Stimulated activated CD8-positive, alpha-beta memory T cell treated with anti-CD3 and anti-CD28 coated beads, Interleukin-15, amount 100 ng/mL, for 24 hours (primary cell): ENCODE data around the gene OSER1.
"Not testable (repeated sequence)": the region's sequence is repeated elsewhere in the genome, so short reads cannot be mapped to it uniquely, and the experiment has no call there.

Experiments
- DNase-seq: peaks from one replicate; pipeline ENCODE4 v3.0.0-alpha.2; 2020; ENCODE audit warnings: low read depth

The OSER1 gene

DNA sequence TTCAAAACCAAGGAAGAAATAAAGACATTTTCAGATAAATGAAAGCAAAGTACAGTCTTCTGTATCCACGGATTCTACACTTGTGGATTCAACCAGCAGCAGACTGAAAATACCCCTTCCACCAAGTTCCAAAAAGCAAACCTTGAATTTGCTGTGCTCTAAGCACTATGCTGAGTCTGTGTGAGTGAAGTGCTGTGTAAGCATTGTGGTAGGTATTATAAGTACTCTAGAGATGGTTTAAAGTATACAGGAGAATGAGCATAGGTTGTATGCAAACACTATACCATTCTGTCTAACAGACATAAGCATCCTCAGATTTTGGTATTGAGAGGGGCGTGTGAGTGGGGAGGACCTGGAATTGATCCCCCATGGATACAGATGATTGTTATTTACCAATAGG, 9.6 kb downstream of the OSER1 start:
- no peak for DNase-seq

DNA sequence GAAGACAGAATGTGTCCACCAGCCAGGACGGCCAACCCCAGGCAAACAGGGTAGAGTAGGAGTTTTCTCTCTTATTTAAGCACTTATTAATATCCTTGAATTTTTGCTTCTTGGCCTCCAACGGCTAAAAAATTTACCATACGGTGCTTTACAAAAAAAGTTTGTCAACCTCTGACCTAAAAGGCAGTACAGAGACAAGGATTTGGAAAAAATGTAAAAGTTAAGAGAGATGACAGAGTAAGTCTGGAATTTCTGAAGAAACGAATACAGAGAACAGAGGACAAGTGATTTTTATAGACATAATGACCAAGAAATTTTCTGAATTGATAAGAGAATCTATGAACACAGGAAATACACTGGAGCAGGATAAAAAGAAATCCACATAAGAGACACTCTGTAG, 10.2 kb downstream of the OSER1 start:
- no peak for DNase-seq

DNA sequence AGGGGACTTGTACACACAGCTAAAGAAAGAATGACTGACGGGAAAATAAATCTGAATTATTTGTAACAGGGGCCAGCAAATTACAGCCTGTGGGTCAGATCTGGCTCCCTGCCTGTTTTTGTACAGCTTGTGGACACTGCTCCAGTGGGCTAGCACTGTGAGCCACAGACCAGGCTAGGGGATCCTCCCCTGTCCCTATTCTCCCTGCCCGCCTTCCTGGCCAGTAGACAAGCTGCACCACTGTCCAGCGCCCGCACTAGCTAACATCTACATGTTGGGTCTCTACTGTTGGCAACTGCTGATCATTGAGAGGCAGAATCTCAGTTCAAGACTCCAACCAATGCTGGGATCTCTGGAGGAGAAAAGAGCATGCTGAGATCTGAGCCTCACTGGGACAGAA, 10.7 kb downstream of the OSER1 start:
- no peak for DNase-seq

DNA sequence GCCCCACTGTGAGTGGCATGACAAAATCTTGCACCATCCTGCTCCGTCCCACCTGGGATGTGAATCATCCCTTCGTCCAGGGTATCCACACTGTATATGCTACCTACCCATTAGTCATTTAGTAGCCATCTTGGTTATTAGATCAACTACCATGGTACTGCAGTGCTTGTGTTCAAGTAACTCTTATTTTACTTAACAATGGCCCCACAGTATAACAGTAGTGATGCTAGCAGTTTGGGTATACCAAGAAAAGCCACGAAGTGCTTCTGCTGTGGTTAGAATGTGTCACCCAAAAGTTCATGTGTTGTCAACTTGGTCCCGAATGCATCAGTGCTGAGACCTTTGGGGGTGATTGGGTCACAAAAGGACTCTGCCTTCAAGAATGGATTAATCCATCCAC, 11.7 kb downstream of the OSER1 start:
- DNase-seq: no peak

DNA sequence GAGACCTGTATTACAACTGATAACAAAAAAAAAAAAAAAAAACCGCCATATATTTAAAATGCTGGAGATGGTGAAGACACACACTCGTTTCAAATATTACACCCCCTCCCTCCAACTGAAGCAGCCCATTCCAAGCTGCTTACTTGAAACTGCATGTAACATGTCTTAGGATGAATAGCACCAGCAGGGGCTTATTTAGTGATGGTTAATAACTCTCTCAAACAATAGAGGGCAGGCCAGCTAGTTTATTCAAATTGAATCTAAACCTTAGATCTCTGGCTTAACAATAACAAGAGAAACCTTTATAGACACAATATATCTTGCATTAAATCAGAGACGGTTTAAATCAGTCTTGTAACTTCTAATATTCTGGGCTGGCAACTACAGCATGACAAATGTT, 14.3 kb downstream of the OSER1 start:
- DNase-seq: no peak

DNA sequence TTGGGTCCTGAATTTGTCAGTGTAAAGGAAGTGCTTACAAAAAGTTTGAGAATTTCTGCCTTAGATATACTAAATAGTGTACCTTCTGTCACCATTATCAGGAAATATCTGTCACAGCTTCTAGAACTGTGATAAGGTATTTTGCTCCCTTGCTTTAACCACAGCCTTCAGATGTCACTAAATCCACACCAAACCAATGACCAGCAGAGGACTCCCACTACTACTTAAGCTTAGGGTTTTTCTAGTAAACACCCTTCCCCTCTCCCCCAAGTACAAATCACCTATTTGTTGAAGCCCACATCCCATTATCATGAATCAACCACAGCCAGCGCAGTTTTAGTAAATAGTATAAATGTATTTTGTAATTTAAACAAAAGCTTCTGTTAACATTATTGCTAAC, 15.0 kb downstream of the OSER1 start:
- DNase-seq: no peak

DNA sequence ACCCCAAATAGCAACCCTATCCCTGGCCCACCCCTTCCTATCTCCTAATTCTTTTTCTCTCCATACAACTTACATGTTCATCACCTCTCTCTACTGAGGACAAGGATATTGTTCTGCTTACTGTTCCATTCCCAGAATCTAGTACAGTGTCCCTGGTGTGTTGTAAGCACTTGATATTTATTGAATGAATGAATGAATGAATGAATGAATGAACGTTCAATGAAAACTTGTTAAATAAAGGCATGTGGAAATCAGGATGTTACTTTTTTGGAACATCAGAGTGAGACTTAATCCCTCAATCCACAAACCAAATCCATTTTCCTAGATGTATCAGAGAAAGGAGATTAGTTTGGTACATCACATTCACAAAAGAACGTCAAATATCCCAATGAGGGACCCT, 16.8 kb downstream of the OSER1 start:
- no peak for DNase-seq

DNA sequence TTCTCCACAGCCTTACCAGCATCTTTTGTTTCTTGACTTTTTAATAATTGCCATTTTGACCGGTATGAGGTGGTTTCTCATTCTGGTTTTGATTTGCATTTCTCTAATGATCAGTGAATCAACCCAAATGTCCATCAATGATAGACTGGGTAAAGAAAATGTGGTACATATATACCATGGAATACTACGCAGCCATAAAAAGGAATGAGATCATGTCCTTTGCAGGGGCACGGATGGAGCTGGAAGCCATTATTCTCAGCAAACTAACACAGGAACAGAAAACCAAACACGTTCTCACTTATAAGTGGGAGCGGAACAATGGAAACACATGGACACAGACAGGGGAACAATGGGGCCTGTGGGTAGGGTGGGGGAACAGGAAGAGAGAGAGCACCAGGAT, 18.9 kb downstream of the OSER1 start:
- not testable (repeated sequence) for DNase-seq

DNA sequence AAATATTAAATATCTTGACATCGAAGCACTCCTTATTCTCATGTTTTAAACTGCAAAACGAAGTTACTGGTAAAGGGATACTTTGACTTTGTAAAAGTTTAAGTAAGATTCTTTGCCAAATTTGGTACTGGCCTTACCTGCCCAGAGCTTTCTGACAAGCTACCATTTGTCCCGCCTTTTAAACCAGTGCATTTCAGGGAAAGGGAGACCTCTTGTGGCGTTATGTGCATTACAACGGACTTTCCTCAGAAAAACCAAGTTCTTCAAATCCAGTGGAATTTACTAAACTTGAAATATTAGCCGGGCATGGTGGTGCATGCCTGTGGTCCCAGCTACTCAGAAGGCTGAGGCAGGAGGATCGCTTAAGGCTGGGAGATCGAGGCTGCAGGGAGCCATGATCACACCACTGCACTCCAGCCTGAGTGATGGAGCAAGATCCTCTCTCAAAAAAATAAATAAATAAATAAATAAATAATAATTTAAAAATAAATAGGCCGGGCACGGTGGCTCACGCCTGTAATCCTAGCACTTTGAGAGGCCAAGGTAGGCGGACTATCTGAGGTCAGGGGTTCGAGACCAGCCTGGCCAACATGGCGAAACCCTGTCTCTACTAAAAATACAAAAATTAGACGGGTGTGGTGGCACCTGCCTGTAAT, 20.2 kb downstream of the OSER1 start:
- not testable (repeated sequence) for DNase-seq

DNA sequence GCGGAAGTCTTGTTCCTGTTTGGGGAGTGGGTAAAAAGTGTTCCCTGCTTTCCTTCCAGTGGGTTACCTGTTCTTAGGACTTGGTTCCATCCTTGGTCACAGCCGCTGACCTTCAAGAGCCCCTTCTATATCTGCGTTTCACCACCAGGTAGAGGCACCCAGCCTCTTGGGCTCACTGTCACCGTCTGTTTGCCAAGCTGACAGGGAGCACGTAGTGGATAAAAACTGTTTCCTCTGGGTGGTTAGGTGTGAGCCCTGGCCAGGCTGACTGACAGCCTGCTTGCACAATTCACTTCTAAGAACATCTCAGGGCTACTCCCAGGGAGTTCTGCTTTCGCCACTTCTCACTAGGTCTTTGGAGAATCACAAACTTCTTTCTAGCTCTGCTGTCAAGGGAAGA, 21.8 kb downstream of the OSER1 start:
- DNase-seq: no peak

DNA sequence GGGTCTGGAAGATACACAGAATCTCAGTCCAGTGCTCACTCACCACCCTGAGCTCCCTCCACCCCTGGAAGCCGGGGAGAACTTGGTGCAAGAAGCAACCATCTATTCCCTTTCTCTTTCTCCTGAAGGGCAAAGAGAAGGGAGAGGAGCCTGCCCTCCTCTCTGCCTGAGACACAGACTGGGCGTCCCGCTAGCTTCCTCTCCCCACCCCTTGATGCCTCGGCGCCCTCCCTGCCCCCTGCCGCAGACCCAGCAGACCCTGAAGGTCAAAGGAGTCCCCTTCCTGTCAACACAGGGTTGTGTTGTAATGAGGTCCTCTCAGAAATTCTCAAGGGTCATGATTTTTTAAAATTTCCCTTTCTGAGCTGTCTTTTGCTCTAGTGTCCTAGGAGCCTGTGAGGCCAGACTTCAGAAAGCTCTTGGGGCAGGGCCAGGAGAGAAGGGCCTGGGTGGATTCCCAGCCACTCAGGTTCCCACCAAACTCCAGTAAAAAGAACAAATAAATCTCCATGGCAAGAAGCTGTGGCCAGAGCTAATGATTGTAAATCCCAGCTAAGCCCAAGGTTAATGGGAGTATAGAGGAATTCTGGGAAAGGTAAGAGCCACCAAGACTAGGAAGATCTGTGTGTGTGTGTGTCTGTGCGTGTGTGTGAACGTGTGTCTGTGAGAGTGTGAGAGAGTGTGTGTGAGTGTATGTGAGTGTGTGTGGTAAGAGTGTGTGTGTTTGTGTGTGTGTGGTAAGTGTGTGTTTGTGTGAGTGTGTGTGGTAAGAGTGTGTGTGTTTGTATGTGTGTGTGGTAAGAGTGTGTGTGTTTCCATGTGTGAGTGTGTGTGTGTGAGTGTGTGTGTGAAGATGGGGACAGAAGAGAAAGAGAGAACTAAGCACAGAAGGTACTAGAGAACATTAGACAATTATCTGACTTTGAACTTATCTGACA, 22.5 kb downstream of the OSER1 start:
- DNase-seq: no peak

DNA sequence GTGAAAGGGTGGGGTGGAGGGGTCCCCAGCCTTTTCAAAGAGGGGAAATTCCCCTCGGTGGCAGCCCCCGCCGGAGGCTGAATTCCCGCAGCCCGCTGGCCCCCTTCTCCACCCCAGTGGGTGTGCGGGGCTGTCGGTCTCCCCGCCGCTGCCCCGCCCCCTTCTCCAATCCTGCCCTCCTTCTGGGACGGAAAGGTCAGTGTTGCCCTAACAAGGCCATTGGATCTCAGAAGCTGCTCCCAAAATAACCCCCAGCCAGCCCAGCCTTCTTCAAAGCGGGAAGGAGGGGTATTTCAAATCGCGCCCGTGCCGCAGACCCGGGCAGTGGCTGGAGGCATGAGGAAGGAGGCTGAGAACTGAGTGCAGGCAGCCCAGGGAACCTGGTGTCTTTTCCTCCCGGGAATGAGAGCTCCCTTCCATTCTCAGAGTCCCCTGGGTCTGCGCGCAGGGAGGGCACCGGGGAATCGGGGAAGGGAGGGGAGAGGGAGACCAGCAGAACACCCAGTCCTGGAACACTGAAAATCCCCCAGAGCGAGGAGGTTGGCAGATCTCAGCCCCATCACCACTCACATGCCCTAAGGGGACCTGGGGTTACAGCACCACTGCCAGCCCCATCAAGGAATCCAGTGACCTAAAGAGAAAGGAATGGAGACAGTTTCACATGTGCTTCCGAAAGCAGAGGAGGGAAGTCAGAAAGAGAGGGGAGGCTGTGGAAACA, 23.4 kb downstream of the OSER1 start, which contains the start of gene JPH2:
JPH2 (minus strand) TSS at position 135 of the 718 bp plus-strand sequence. CDS start 483 bp downstream, outside the sequence.
- no peak for DNase-seq

DNA sequence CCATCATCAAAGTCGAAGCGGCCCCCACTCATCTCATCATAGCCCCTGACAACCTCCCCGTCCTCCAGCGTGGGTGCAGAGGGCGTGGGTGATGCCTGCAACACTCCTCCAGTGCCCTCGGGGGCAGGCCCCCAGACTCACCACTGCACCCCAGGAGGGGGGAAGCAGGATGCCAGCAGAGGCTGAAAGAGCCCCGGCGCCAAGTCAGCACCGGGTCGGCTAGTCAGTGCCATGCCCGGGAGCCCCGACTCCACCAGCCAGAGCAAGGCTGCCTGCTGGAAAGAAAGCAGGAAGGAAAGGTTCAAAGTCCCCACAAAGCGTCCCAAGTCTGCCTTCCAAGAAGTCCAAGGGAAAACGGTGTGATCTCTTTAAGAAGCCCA, 23.9 kb downstream of the OSER1 start:
- DNase-seq: no peak

DNA sequence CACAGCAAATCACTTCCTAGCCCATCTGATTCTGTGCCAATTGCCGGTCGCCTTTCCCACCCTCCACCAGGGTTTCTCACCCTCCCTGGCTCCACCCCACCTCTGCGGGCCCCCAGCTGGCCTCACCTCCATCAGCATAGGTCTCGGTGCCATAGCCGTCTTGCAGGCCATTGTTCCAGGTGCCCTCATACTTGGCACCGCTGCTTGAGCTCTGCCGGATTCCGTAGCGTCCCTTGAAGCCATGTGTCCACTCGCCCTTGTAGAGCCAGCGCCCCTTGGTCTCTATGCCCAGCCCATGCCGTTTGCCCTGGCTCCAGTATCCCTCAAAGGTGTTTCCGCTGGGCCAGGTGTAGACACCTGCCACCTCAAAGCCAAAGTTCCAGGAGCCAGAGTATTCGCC, 24.4 kb downstream of the OSER1 start:
- no peak for DNase-seq

DNA sequence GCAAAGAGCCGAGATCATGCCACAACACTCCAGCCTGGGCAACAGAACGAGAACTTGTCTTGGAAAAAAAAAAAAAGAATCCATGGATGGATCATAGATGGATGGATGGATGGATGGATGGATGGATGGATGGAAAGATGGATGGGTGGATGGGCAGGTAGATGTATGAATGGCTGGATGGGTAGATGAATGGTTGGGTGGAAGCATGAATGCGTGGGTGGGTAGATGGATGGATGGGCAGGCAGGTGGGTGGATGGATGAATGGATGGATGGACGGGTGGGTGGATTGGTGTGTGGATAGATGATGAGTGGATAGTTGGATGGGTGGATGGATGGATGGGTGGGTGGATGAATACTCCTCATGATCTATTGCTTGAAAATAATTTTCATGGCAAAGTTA, 25.0 kb downstream of the OSER1 start:
- DNase-seq: no peak

DNA sequence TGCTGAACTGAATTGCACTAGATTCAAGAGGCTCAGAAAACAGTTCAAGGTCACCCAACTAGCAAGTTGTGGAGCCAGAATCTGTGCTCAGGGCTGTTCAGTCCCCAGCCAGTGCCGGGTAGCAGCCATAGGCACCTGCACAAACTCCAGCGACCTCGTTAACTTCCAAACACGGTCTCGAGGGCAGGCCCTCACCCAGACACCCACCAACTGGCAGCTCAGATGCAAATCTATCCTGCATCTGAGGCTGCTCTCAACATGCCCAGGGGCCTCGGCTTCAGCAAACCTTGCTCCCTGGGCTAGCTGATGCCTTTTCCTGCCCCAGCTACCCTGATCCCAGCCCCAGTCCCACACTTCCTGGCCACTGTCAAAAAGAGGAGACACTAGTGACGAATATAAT, 27.3 kb downstream of the OSER1 start:
- no peak for DNase-seq

DNA sequence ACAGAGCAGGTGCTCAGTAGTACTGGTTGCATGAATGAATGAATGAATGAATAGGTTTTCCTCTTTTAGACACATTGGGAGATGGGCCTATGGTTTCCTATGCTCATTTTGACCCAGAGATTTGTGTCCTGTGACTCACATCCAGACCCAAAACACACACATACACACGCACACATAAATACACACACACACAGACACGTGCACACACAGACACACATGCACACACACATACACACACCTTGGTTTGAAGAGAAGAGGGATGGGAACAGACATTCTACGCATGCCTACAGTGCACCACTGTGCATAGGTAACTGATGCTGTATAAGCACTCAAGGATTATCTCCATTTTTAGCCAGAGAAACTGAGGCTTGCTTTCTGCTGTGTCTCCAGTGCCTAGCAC, 27.7 kb downstream of the OSER1 start:
- no peak for DNase-seq

DNA sequence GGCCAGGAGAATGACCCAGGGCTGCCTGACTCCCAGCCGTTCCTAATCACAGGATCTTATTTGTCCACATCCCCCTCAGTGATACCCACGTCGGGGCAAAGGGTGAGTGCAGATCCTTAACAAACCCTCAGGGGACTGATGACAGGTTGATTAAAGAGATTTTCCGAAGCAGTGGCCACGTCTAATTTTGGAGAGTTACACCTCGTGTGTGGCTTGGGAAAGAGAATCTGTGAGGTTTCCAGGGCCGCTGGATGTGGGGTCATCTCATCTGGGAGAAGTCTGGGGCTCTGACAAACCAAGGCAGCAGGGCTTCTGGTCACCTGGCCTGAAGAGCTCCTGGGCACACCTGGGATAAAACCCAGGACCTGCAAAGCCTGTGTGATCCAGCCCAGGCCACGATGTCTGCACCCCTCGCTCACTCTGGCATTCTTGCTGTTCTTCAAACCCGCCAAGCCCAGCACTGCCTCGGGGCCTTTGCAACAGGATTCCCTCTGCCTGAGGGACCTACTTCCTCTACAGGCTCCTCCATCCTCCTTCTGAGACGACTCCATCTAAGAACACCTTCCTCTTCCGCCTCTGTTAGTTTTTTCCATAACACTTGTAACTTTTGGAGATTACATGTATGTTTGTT, 28.3 kb downstream of the OSER1 start:
- DNase-seq: no peak

DNA sequence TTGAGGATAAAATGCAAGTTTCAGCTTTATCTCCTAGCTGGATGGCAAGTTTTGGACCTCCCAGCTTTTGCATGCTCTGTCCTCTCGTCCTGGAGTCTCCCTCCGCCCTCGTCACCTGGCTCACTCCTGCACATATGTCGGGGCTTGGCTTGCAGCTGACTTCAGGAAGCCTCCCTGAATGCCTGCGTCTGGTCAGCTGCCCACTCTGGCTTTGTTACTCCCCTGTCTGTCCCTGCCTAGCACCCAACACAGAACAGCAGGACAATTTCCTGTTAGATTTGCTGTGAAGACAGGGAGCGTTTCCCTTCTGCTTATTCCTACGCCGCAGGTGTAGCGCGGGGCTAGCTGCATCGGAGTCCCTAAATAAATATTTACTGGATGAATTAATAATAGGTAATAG, 29.0 kb downstream of the OSER1 start:
- DNase-seq: no peak

DNA sequence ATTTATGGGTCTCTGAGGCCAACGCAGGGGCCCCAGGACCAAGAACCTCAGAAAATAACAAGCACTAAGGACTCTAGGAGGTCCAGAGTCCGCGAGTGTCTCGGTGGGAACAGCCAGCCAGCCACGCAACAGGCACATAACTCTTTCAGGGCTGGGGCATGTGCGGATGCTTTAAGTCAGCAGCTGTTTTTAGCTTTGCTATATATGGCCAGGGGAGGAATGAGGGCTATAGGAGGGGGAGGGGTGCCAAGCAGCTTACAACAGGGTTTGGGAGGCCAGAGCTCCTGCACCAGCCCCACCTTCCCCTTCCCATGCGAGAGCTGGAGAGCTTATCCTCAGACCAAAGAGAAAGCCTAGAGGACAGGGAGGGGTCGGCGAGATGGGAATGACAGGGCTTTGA, 29.8 kb downstream of the OSER1 start:
- DNase-seq: no peak

DNA sequence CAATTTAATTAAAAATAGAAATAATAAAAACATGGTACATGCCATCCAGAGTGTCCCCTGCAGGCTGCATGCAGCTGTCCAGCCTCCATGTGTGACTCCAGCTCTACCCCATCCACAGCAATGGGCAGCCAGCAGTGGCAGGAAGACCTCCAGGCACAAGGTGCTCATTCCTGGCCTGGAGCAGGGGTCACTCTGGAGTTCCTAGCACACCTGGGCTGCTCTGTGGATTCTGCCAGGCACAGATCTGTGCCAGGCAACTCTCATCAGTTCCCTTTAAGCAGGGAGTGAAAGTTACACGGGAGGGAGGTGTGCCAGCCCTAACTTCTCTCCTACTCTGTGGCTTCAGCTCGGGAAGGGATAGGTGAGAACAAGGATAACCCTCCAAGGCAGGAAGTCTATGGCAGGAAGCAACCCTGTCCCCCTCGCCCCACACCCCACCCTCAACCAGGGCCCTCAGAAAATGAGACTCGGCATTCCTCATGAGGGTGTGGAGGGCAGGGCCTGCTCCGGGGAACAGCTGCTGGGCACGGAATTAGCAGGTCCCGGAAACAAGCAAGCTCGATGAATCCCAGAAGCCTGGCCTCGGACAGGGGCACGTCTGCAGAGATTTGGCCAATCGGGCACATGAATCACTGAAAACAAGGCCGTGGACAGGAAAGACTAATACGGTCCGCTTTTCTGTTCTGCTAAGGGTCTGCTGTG, 33.6 kb downstream of the OSER1 start:
- DNase-seq: no peak
